Keratinocyte (primary cell): Measurements from ENCODE around the gene FRMD3. TPM values are rescaled to one million over a fixed set of nuclear protein-coding genes. Genes with fewer than 3 reads are reported as not detected.

ENCODE experiments used
- DNase-seq: peaks from one replicate; pipeline ENCODE4 v3.0.0-alpha.2; 2011; ENCODE audit warnings: low read depth, missing footprints, low spot score
- FAIRE-seq: peaks from 2 replicates; lab custom pipeline; 2011; peaks lifted over from hg19 to GRCh38; lab: Jason Lieb, UNC
- H2AFZ ChIP-seq: 2 replicates; pipeline ENCODE4 v1.6.0; 2012; ENCODE audit warnings: low read length, control low read depth, inconsistent platforms; ENCODE audit not compliant: control insufficient read depth
- H3K27ac ChIP-seq: 2 replicates; pipeline ENCODE4 v1.5.1; 2011; ENCODE audit warnings: low read length; ENCODE audit not compliant: control insufficient read depth, insufficient read depth
- H3K27me3 ChIP-seq: 3 replicates; pipeline ENCODE4 v1.6.0; 2011; ENCODE audit warnings: low read length; ENCODE audit not compliant: control insufficient read depth, insufficient read depth; ENCODE audit errors: extremely low read depth
- H3K36me3 ChIP-seq, 2 experiments: 2 replicates in 1 of 2; 3 replicates in 1 of 2; pipeline ENCODE4 v1.5.1; 2011; ENCODE audit warnings: low read length in 2 of 2, mild to moderate bottlenecking in 1 of 2; ENCODE audit not compliant: control insufficient read depth in 2 of 2, insufficient read depth in 2 of 2; ENCODE audit errors: extremely low read depth in 1 of 2
- H3K4me1 ChIP-seq: 3 replicates; pipeline ENCODE4 v1.5.1; 2011; ENCODE audit warnings: low read length; ENCODE audit not compliant: control insufficient read depth, insufficient read depth; ENCODE audit errors: extremely low read depth
- H3K4me2 ChIP-seq: 3 replicates; pipeline ENCODE4 v1.6.0; 2011; ENCODE audit warnings: low read depth, low read length; ENCODE audit not compliant: control insufficient read depth, insufficient read depth; ENCODE audit errors: extremely low read depth
- H3K4me3 ChIP-seq, 3 experiments: fragments of 200-600 bp in 1 of 3; sonication (generic) in 1 of 3; 2 replicates in 2 of 3; 3 replicates in 1 of 3; pipeline ENCODE4 v1.5.1; 2011 to 2016; ENCODE audit warnings: low read length in 3 of 3, mild to moderate bottlenecking in 3 of 3, control low read depth in 2 of 3, inconsistent platforms in 1 of 3, low read depth in 1 of 3, mixed read lengths in 1 of 3, mixed run types in 1 of 3, moderate library complexity in 1 of 3; ENCODE audit not compliant: control insufficient read depth in 2 of 3, insufficient read depth in 2 of 3; ENCODE audit errors: extremely low read depth in 1 of 3
- H3K79me2 ChIP-seq: 2 replicates; pipeline ENCODE4 v1.6.0; 2012; ENCODE audit warnings: low read length; ENCODE audit not compliant: control insufficient read depth, insufficient read depth
- H3K9ac ChIP-seq: 3 replicates; pipeline ENCODE4 v1.6.0; 2011; ENCODE audit warnings: low read length; ENCODE audit not compliant: control insufficient read depth, insufficient read depth; ENCODE audit errors: extremely low read depth
- H3K9me1 ChIP-seq: 3 replicates; pipeline ENCODE4 v1.6.0; 2011; ENCODE audit warnings: low read length; ENCODE audit not compliant: control insufficient read depth, insufficient read depth; ENCODE audit errors: extremely low read depth
- H3K9me3 ChIP-seq: 2 replicates; pipeline ENCODE4 v1.5.1; 2012; ENCODE audit warnings: low read depth, low read length; ENCODE audit not compliant: control insufficient read depth
- H4K20me1 ChIP-seq: 3 replicates; pipeline ENCODE4 v1.6.0; 2011; ENCODE audit warnings: low read length; ENCODE audit not compliant: control insufficient read depth, insufficient read depth; ENCODE audit errors: extremely low read depth
- EZH2 ChIP-seq: IDR thresholded peaks from one replicate; pipeline ENCODE4 v1.6.1; 2012; ENCODE audit warnings: inconsistent platforms, mild to moderate bottlenecking, low read length, moderate library complexity
- dilution Hi-C: fragments of 300-500 bp; cut with MboI; formaldehyde crosslinking; loops from one replicate; pipeline ENCODE4 v1.7.0; 2020; ENCODE audit warnings: low sequenced_read_pairs; ENCODE audit not compliant: extremely low pct_ligation_motif_present
- polyA plus RNA-seq, 5 experiments: library from polyadenylated mRNA; depleted of rRNA in 3 of 5; stranded (reverse) in 3 of 5; stranded (forward) in 1 of 5; unstranded in 1 of 5; fragments of >200 nt; gene quantifications; 1 replicate in 1 of 5; 2 replicates in 3 of 5; 3 replicates in 1 of 5; pipeline versions ENCODE4 v1.2.1 to v1.2.3, GENCODE V29; 2011 to 2012; ENCODE audit warnings: missing spikeins in 2 of 5, low read depth in 1 of 5, low replicate concordance in 1 of 5
- TF ChIP-seq, protein P1 (sequence below), 3 experiments: IDR thresholded peaks in 1 of 3; conservative IDR thresholded peaks in 1 of 3; optimal IDR thresholded peaks in 1 of 3; 2 replicates in 2 of 3; 3 replicates in 1 of 3; pipeline versions ENCODE3 to v1.5.1; 2011; ENCODE audit warnings: low read length in 3 of 3, mild to moderate bottlenecking in 3 of 3, moderate library complexity in 2 of 3, control low read depth in 1 of 3, inconsistent platforms in 1 of 3; ENCODE audit not compliant: insufficient read depth in 2 of 3; ENCODE audit errors: extremely low read depth in 1 of 3

The FRMD3 gene
- polyA plus RNA-seq, 1 donor (not counting 4 experiments of a cell fraction or from before 2014, with no cell fraction given), result 0.21 TPM

DNA sequence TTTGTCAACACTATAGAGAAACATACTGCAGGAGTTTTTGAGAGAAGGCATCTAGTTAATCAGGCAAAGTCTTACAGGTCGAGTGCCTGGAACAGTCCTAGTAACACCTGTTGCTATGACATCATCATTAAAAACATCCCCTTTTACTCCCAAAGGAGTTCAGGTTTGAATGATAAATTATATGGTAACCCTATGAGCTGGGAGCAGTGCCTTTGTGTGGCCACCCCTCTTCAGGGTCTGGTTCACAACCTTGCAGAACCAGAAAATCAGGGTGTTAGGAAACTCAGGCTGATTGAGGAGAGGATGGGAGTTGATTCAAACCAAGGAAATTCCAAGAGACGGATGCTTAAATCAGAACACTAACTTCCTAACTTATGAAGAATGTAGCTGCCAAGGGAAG is 296.1 kb downstream of the FRMD3 start:
- Histone ChIP-seq H2AFZ (no peak overlapping the region), H3K27ac (no peak overlapping the region), H4K20me1 (no peaks in the 10 kb centered on the region), H3K9ac (no peak overlapping the region), H3K4me3 (no peak overlapping the region), H3K79me2 (no peaks in the 10 kb centered on the region), H3K36me3 (no peaks in the 10 kb centered on the region), H3K27me3 (no peaks in the 10 kb centered on the region), H3K4me1 (no peaks in the 10 kb centered on the region), H3K9me3 (no peaks in the 10 kb centered on the region), H3K9me1 (no peaks in the 10 kb centered on the region), H3K4me2 (no peak overlapping the region)
- FAIRE-seq (no peak), DNase-seq (no peak)
- dilution Hi-C loops, result no loop called here
- no peak for TF ChIP-seq EZH2
- TF ChIP-seq, protein P1, sequence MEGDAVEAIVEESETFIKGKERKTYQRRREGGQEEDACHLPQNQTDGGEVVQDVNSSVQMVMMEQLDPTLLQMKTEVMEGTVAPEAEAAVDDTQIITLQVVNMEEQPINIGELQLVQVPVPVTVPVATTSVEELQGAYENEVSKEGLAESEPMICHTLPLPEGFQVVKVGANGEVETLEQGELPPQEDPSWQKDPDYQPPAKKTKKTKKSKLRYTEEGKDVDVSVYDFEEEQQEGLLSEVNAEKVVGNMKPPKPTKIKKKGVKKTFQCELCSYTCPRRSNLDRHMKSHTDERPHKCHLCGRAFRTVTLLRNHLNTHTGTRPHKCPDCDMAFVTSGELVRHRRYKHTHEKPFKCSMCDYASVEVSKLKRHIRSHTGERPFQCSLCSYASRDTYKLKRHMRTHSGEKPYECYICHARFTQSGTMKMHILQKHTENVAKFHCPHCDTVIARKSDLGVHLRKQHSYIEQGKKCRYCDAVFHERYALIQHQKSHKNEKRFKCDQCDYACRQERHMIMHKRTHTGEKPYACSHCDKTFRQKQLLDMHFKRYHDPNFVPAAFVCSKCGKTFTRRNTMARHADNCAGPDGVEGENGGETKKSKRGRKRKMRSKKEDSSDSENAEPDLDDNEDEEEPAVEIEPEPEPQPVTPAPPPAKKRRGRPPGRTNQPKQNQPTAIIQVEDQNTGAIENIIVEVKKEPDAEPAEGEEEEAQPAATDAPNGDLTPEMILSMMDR (optimal IDR thresholded peaks at IDR 0.05 in 1 of 3, IDR thresholded peaks at IDR 0.05 in 1 of 3, conservative IDR thresholded peaks at IDR 0.05 in 1 of 3; ENCODE audit: extremely low read depth in 1 of 3, insufficient read depth in 2 of 3, low read length in 3 of 3), result no peak

DNA sequence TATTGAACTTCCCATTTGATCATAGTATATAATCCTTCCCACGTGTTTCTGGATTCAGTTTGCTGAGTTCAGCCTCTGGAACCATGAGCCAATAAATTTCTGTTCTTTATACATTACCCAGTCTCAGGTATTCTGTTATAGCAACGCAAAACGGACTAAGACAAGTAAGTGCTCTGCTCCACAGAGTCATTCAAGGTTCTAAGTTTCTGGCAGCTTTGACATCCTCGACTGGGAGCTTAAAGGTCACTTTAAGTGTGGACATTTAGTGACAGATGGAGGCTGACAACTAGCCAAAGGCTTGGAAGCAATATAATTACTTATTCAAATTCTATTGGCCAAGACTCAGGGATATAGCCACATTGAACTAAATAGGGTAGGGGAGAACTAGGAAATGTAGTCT is 297.5 kb downstream of the FRMD3 start:
- no peaks in the 10 kb centered on the region for H3K36me3 ChIP-seq
- no peaks in the 10 kb centered on the region for H3K9me3 ChIP-seq
- H3K27me3 ChIP-seq, result no peaks in the 10 kb centered on the region
- dilution Hi-C loops, result no loop called here
- TF ChIP-seq, protein P1 (optimal IDR thresholded peaks at IDR 0.05 in 1 of 3, IDR thresholded peaks at IDR 0.05 in 1 of 3, conservative IDR thresholded peaks at IDR 0.05 in 1 of 3; ENCODE audit: extremely low read depth in 1 of 3, insufficient read depth in 2 of 3, low read length in 3 of 3), result no peak
- TF ChIP-seq EZH2, result no peak
- no peaks in the 10 kb centered on the region for H3K4me1 ChIP-seq
- H3K9ac ChIP-seq, result no peak overlapping the region
- no peaks in the 10 kb centered on the region for H3K9me1 ChIP-seq
- H4K20me1 ChIP-seq, result no peaks in the 10 kb centered on the region
- no peaks in the 10 kb centered on the region for H3K79me2 ChIP-seq
- H3K27ac ChIP-seq, result no peak overlapping the region
- H2AFZ ChIP-seq, result no peak overlapping the region
- DNase-seq (no peak), FAIRE-seq (no peak)
- H3K4me2 ChIP-seq, result no peak overlapping the region
- H3K4me3 ChIP-seq, result no peak overlapping the region
